ENCODE results near the gene KLK5. TPM values are rescaled to one million over a fixed set of nuclear protein-coding genes. Genes with fewer than 3 reads are reported as not detected.

The KLK5 gene
- total RNA-seq, 2 experiments from 2014 or later = not detected

GRCh38 chr19:50899569-50899968 is 53.3 kb downstream of the KLK5 start:
- H3K4me1 ChIP-seq (ENCODE audit: insufficient read depth, low read length, poor library complexity, severe bottlenecking) = peaks cover 6% of the 10 kb centered on the region
- no peak overlapping the region for H3K4me2 ChIP-seq (ENCODE audit: low read length)
- intact Hi-C loops (cut with micrococcal nuclease; ENCODE audit: unreplicated experiment) = no loop called here
- no TSS peak for BruUV-seq (replicated peaks)
- no peak overlapping the region for H3K4me3 ChIP-seq (ENCODE audit: low read depth, low read length, poor library complexity, severe bottlenecking)
- no peak overlapping the region for H3K27ac ChIP-seq (ENCODE audit: low read depth, low read length, poor library complexity, severe bottlenecking)
- 0 out of 2 replicates have a peak, but pooled peaks cover 7% of the 10 kb centered on the region for H3K9me3 ChIP-seq (ENCODE audit: low read length)
- H2AFZ ChIP-seq (ENCODE audit: low read length) = no peak overlapping the region
- H3K36me3 ChIP-seq (ENCODE audit: insufficient read depth, low read length) = no peaks in the 10 kb centered on the region
- no peaks in the 10 kb centered on the region for H3K79me2 ChIP-seq (ENCODE audit: insufficient read depth, low read depth, low read length)
- H4K20me1 ChIP-seq (ENCODE audit: insufficient read depth, low read length) = no peaks in the 10 kb centered on the region
- TF ChIP-seq CTCF (conservative IDR thresholded peaks at IDR 0.05; ENCODE audit: low read length) = no peak
- no peak for TF ChIP-seq EZH2phosphoT487 (IDR thresholded peaks at IDR 0.05; ENCODE audit: borderline replicate concordance, low read depth, low read length)
- no peak for DNase-seq (ENCODE audit: low spot score)
- ChIA-PET CTCF (ENCODE audit: unreplicated experiment) (no interaction called here), POLR2A (interaction anchor here (0.7 kb wide), 1 partner anchor 1031 kb away, joined by 6 read pairs; no protein-coding TSS in a partner anchor)
- H3K9me2 ChIP-seq (ENCODE audit: insufficient read depth, low read length) = no peaks in the 10 kb centered on the region

- Histone ChIP-seq H3K9me3 (ENCODE audit: low read length) (0 out of 2 replicates have a peak, but pooled peaks cover 8% of the 10 kb centered on the region), H3K27ac (ENCODE audit: low read depth, low read length, poor library complexity, severe bottlenecking) (no peak overlapping the region), H3K4me2 (ENCODE audit: low read length) (no peak overlapping the region), H3K36me3 (ENCODE audit: insufficient read depth, low read length) (no peaks in the 10 kb centered on the region), H3K4me1 (ENCODE audit: insufficient read depth, low read length, poor library complexity, severe bottlenecking) (peaks cover 6% of the 10 kb centered on the region), H3K79me2 (ENCODE audit: insufficient read depth, low read depth, low read length) (no peaks in the 10 kb centered on the region), H3K9me2 (ENCODE audit: insufficient read depth, low read length) (no peaks in the 10 kb centered on the region), H3K4me3 (ENCODE audit: low read depth, low read length, poor library complexity, severe bottlenecking) (no peak overlapping the region), H4K20me1 (ENCODE audit: insufficient read depth, low read length) (no peaks in the 10 kb centered on the region), H2AFZ (ENCODE audit: low read length) (no peak overlapping the region)
- ChIA-PET POLR2A (no interaction called here), CTCF (ENCODE audit: unreplicated experiment) (no interaction called here)
- no TSS peak for BruUV-seq (replicated peaks)
- TF ChIP-seq CTCF (conservative IDR thresholded peaks at IDR 0.05; ENCODE audit: low read length) (no peak), EZH2phosphoT487 (IDR thresholded peaks at IDR 0.05; ENCODE audit: borderline replicate concordance, low read depth, low read length) (no peak)
- intact Hi-C loops (cut with micrococcal nuclease; ENCODE audit: unreplicated experiment) = no loop called here
- no peak for DNase-seq (ENCODE audit: low spot score)
Observed at GRCh38 chr19:50898018-50898417, 54.8 kb downstream of the KLK5 start.

GRCh38 chr19:50897612-50898011 is 55.2 kb downstream of the KLK5 start:
- ChIA-PET POLR2A (no interaction called here), CTCF (ENCODE audit: unreplicated experiment) (no interaction called here)
- no peaks in the 10 kb centered on the region for H3K36me3 ChIP-seq (ENCODE audit: insufficient read depth, low read length)
- H3K27ac ChIP-seq (ENCODE audit: low read depth, low read length, poor library complexity, severe bottlenecking) = no peak overlapping the region
- no peak overlapping the region for H3K4me2 ChIP-seq (ENCODE audit: low read length)
- BruUV-seq (replicated peaks) = no TSS peak
- no peak overlapping the region for H3K4me3 ChIP-seq (ENCODE audit: low read depth, low read length, poor library complexity, severe bottlenecking)
- H2AFZ ChIP-seq (ENCODE audit: low read length) = no peak overlapping the region
- no peaks in the 10 kb centered on the region for H3K79me2 ChIP-seq (ENCODE audit: insufficient read depth, low read depth, low read length)
- intact Hi-C loops (cut with micrococcal nuclease; ENCODE audit: unreplicated experiment) = no loop called here
- H3K9me3 ChIP-seq (ENCODE audit: low read length) = 0 out of 2 replicates have a peak, but pooled peaks cover 8% of the 10 kb centered on the region
- H3K4me1 ChIP-seq (ENCODE audit: insufficient read depth, low read length, poor library complexity, severe bottlenecking) = peaks cover 6% of the 10 kb centered on the region
- no peak for DNase-seq (ENCODE audit: low spot score)
- H4K20me1 ChIP-seq (ENCODE audit: insufficient read depth, low read length) = no peaks in the 10 kb centered on the region
- no peak for TF ChIP-seq EZH2phosphoT487 (IDR thresholded peaks at IDR 0.05; ENCODE audit: borderline replicate concordance, low read depth, low read length)
- TF ChIP-seq CTCF (conservative IDR thresholded peaks at IDR 0.05; ENCODE audit: low read length) = no peak
- no peaks in the 10 kb centered on the region for H3K9me2 ChIP-seq (ENCODE audit: insufficient read depth, low read length)
